Measurements from ENCODE around the gene CPM. TPM values are rescaled to one million over a fixed set of nuclear protein-coding genes. Genes with fewer than 3 reads are reported as not detected.
"Not testable (repeated sequence)": the region's sequence is repeated elsewhere in the genome, so short reads cannot be mapped to it uniquely, and the experiment has no call there.

Gene CPM
- total RNA-seq, 1 experiment from 2014 or later = 1.7 TPM

- no peak for DNase-seq (ENCODE audit: low spot score)
Observed at GRCh38 chr12:68827895-68828671, 104.9 kb downstream of the CPM start.

- DNase-seq (ENCODE audit: low spot score) = no peak
Observed at GRCh38 chr12:68825569-68826217, 107.3 kb downstream of the CPM start.

- no peak for DNase-seq (ENCODE audit: low spot score)
Observed at GRCh38 chr12:68824597-68825250, 108.2 kb downstream of the CPM start.

GRCh38 chr12:68824131-68824530 lies 108.8 kb downstream of the CPM start:
- DNase-seq (ENCODE audit: low spot score) = no peak

GRCh38 chr12:68823696-68824095 lies 109.3 kb downstream of the CPM start:
- no peak for DNase-seq (ENCODE audit: low spot score)

- no peak for DNase-seq (ENCODE audit: low spot score)
Observed at GRCh38 chr12:68821357-68822188, 111.4 kb downstream of the CPM start.

GRCh38 chr12:68819481-68819880 lies 113.5 kb downstream of the CPM start:
- not testable (repeated sequence) for DNase-seq (ENCODE audit: low spot score)

- DNase-seq (ENCODE audit: low spot score) = no peak
Observed at GRCh38 chr12:68815928-68816800, 116.8 kb downstream of the CPM start.

GRCh38 chr12:68815232-68815927 lies 117.6 kb downstream of the CPM start:
- no peak for DNase-seq (ENCODE audit: low spot score)

GRCh38 chr12:68814490-68815231 lies 118.3 kb downstream of the CPM start:
- no peak for DNase-seq (ENCODE audit: low spot score)

GRCh38 chr12:68813242-68813593 lies 119.8 kb downstream of the CPM start:
- no peak for DNase-seq (ENCODE audit: low spot score)

GRCh38 chr12:68812553-68813241 lies 120.3 kb downstream of the CPM start:
- DNase-seq (ENCODE audit: low spot score) = no peak

GRCh38 chr12:68811573-68811972 lies 121.4 kb downstream of the CPM start:
- not testable (repeated sequence) for DNase-seq (ENCODE audit: low spot score)

- DNase-seq (ENCODE audit: low spot score) = not testable (repeated sequence)
Observed at GRCh38 chr12:68810027-68810389, 123.0 kb downstream of the CPM start.

GRCh38 chr12:68809190-68810026 lies 123.6 kb downstream of the CPM start:
- DNase-seq (ENCODE audit: low spot score) = no peak

- peak; percentile 88 for DNase-seq (ENCODE audit: low spot score)
Observed at GRCh38 chr12:68808388-68809189, 124.4 kb downstream of the CPM start.
